Ovary (tissue), 9 donors: Measurements from ENCODE around the gene CHADL. TPM values are rescaled to one million over a fixed set of nuclear protein-coding genes. Genes with fewer than 3 reads are reported as not detected.
"Not testable (repeated sequence)": the region's sequence is repeated elsewhere in the genome, so short reads cannot be mapped to it uniquely, and the experiment has no call there.

Source experiments
- DNase-seq, 5 donors: peaks; one replicate each; pipeline ENCODE4 v3.0.0-alpha.2; 2019 to 2020
- H3K27ac ChIP-seq, 2 donors: fragments of 200-600 bp; one replicate each; pipeline versions ENCODE4 v1.5.1 to v1.8.0; 2019 to 2022
- H3K27me3 ChIP-seq: fragments of 200-600 bp; one replicate; pipeline ENCODE4 v1.8.0; 2022
- H3K36me3 ChIP-seq: fragments of 200-600 bp; sonication (generic); one replicate; pipeline ENCODE4 v1.5.1; 2019
- H3K4me1 ChIP-seq: one replicate; pipeline ENCODE4 v1.8.1; 2013; ENCODE audit warnings: mild to moderate bottlenecking, moderate library complexity; ENCODE audit not compliant: insufficient read depth
- H3K4me3 ChIP-seq: fragments of 200-600 bp; sonication (generic); one replicate; pipeline ENCODE4 v1.5.1; 2017
- H3K9me3 ChIP-seq, 2 donors: fragments of 200-600 bp in 1 of 2; sonication (generic) in 1 of 2; one replicate each; pipeline versions ENCODE4 v1.5.1 to v1.8.1; 2013 to 2019; ENCODE audit warnings: mild to moderate bottlenecking in 1 of 2, moderate library complexity in 1 of 2
- EP300 ChIP-seq: sonication (generic); formaldehyde crosslinking; IDR thresholded peaks from one replicate; pipeline ENCODE4 v1.6.1; 2017; ENCODE audit warnings: antibody characterized with exemption
- POLR2A ChIP-seq: fragments of 450-650 bp; IDR thresholded peaks from one replicate; pipeline ENCODE4 v1.6.1; 2017; ENCODE audit warnings: antibody characterized with exemption, mild to moderate bottlenecking, moderate library complexity
- WGBS, 3 donors: extraction: QIAGEN DNeasy Blood & Tissue Kit in 1 of 3; methylation state at CpG; one replicate each; pipeline versions ENCODE4 v1.1.5 to v1.1.7; 2013 to 2017; 5-methylcytosine and 5-hydroxymethylcytosine counted together
- intact Hi-C, 4 donors: fragments of 100-400 bp; cut with DNase I; formaldehyde crosslinking; loops; one replicate each; pipeline versions ENCODE4 v1.11.0 to v1.15.1; 2022 to 2023
- polyA plus RNA-seq, 2 donors: library from polyadenylated mRNA; stranded (reverse); fragments of 200-250 nt in 1 of 2; fragments of 350-450 nt in 1 of 2; fragmentation: Illumina TruSeq in 1 of 2; extraction: RNeasy Lipid Tissue Mini Kit (QIAGEN cat#74804) in 1 of 2; gene quantifications; one replicate each; pipeline ENCODE4 v1.2.3, GENCODE V29; 2013 to 2014
- total RNA-seq, 7 donors: library from RNA; depleted of rRNA in 2 of 7; stranded (reverse); fragments of >200 nt in 2 of 7; fragmentation: NEBNext Ultra II Directional in 3 of 7; extraction: Animal tissue kit (Norgen Biotek cat#: 25700) in 3 of 7; gene quantifications; one replicate each; pipeline versions ENCODE4 v1.1.0 to v1.2.4, GENCODE V29; 2016 to 2023
- TF ChIP-seq, protein P1 (sequence below), 3 donors: fragments of 450-650 bp in 2 of 3; fragments of 200-600 bp in 1 of 3; IDR thresholded peaks; one replicate each; pipeline versions ENCODE4 v1.5.1 to v1.8.0; 2016 to 2022; ENCODE audit warnings: antibody characterized with exemption in 3 of 3, mild to moderate bottlenecking in 1 of 3
- donor health status: DM: no; HTN: no; CAD: no; lungs with moderate emphysema.
- donor health status: DM: no; HTN: no; CAD: no.
- donor health status: Bipolar disorder and iron deficiency.
- donor health status: DM: yes; HTN: yes; CAD: no.
- donor health status: DM: no; HTN: no; CAD: no.
- donor health status: DM: yes; HTN: yes; CAD: no.

The CHADL gene
- total and polyA plus RNA-seq, 9 donors: 0.08 to 6.2 (median 2.6) TPM

DNA sequence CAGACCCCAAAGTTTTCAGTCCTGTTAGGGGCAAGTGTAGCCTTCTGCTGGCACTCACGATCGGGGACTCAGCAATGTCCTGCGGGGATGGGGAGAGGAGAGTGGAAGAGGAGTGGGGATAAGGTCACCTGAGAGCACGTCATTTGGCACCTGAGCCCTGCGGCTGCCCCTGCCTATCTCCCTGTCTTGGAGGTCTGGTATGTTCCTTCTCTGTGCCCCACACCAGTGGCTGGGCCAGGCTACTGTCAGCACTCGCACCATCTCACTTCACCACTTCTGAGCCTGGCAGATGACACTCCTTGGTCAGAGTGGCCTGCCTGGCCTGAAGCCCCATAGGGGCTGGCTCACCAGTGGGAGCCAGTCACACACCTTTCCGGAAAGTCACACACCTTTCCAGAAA lies 20.1 kb upstream of the CHADL start:
- H3K9me3 ChIP-seq: no peaks in the 10 kb centered on the region
- no peaks in the 10 kb centered on the region for H3K27me3 ChIP-seq
- WGBS, 3 donors: 96 to 98% (median 97%) methylated on average over 7 of the region's 7 CpGs
- H3K36me3 ChIP-seq: no peaks in the 10 kb centered on the region
- no peak overlapping the region for H3K4me3 ChIP-seq
- no peaks in the 10 kb centered on the region for H3K4me1 ChIP-seq
- no peak overlapping the region for H3K27ac ChIP-seq
- DNase-seq: no peak
- intact Hi-C loops: no loop called here
- TF ChIP-seq POLR2A (no peak), EP300 (no peak)
- TF ChIP-seq, protein P1, sequence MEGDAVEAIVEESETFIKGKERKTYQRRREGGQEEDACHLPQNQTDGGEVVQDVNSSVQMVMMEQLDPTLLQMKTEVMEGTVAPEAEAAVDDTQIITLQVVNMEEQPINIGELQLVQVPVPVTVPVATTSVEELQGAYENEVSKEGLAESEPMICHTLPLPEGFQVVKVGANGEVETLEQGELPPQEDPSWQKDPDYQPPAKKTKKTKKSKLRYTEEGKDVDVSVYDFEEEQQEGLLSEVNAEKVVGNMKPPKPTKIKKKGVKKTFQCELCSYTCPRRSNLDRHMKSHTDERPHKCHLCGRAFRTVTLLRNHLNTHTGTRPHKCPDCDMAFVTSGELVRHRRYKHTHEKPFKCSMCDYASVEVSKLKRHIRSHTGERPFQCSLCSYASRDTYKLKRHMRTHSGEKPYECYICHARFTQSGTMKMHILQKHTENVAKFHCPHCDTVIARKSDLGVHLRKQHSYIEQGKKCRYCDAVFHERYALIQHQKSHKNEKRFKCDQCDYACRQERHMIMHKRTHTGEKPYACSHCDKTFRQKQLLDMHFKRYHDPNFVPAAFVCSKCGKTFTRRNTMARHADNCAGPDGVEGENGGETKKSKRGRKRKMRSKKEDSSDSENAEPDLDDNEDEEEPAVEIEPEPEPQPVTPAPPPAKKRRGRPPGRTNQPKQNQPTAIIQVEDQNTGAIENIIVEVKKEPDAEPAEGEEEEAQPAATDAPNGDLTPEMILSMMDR (IDR thresholded peaks at IDR 0.05): no peak

DNA sequence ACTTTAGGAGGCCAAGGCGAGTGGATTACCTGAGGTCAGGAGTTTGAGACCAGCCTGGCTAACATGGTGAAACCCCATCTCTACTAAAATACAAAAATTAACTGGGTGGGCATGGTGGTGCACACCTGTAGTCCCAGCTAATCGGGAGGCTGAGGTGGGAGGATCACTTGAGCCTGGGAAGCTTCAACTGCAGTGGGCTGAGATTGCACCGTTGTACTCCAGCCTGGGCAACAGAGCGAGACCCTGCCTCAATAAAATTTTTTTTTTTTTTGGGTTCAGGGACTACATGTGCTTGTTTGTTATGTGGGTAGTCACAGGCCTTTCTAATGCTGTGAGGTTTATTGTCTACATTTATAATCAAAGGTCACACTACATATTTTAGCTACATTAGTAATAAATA lies 19.0 kb upstream of the CHADL start:
- DNase-seq, H3K27me3 ChIP-seq, H3K4me1 ChIP-seq, intact Hi-C loops, H3K27ac ChIP-seq, H3K4me3 ChIP-seq, H3K9me3 ChIP-seq, H3K36me3 ChIP-seq: not testable (repeated sequence)
- 92 to 98% (median 96%) methylated on average over 4 of the region's 4 CpGs for WGBS, 3 donors

DNA sequence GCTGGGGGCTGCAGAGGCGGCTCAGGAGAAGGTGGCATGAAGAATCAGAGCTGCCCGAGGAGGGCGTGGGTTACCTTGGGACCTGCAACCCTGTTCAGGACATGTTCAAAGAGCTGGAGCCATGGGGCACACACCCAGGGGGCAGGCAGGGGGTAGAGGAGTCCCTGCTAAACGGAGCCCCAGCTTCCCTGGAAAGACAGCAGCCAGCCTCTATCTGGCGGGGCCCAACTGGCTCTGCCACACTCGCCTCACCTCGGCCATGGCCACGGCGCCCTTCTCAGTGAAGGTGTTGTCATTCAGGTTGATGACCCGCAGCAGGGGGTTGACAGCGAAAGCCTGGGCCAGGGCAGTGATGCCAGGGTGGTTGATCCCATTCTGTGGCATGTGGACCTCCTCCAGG lies 17.0 kb upstream of the CHADL start:
- H3K4me3 ChIP-seq: no peak overlapping the region
- TF ChIP-seq EP300: no peak
- TF ChIP-seq POLR2A: no peak
- TF ChIP-seq, protein P1 (IDR thresholded peaks at IDR 0.05): no peak
- H3K27ac ChIP-seq: no peak overlapping the region
- intact Hi-C loops: no loop called here
- H3K9me3 ChIP-seq: no peaks in the 10 kb centered on the region
- no peaks in the 10 kb centered on the region for H3K4me1 ChIP-seq
- no peaks in the 10 kb centered on the region for H3K27me3 ChIP-seq
- DNase-seq: no peak
- no peaks in the 10 kb centered on the region for H3K36me3 ChIP-seq
- 72 to 84% (median 79%) methylated on average over 11 of the region's 11 CpGs for WGBS, 3 donors

DNA sequence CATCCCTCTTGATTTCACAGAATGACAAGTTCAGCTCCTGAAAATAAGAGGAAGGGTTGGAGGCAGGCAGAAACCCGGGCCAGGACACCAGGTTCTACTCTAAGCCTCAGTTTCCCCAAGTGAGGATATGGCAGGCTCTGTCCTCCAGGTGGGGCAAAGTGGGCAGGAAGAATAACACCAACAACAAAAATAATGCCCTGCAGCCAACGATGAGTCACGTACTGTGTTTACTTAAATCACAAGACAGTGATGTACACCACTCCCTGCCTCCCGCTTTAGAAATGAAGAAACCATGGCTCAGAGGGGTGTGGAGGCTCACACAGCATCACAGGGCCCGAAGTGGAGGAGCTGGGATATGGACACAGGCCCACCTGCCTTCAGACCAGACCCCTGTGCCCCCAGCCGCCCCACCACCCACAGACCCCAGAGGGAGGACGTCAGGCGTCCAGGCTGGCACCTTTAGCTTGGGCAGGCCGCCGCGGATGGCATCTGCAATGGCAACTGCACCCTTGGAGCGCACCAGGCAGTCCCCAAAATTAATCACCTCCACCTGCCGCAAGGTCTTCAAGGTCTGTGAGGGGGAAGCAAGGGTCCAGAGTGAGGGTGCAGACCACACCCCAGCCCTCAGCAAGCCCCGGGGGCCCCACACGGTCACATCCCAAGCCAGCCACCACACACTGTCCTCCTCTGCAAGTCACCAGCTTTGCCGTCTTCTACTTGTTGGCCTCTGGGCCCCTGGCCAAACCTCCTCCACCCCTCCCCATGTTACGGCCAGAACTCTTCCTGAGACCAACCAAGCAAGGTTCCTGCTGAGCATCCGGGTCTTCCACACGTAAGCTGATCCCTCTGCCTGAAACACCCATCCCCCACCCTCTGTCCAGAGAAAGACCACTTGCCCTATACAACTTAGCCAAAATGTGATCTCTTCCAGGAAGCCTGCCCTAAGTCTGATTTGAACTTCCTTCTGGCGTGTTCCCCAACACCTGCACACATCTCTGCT lies 15.8 kb upstream of the CHADL start:
- no peak for DNase-seq
- Histone ChIP-seq H3K36me3 (no peaks in the 10 kb centered on the region), H3K4me3 (no peak overlapping the region), H3K27ac (no peak overlapping the region), H3K4me1 (no peaks in the 10 kb centered on the region), H3K27me3 (no peaks in the 10 kb centered on the region), H3K9me3 (no peaks in the 10 kb centered on the region)
- no peak for TF ChIP-seq POLR2A
- TF ChIP-seq, protein P1 (IDR thresholded peaks at IDR 0.05): no peak
- TF ChIP-seq EP300: no peak
- intact Hi-C loops: no loop called here
- 74 to 82% (median 76%) methylated on average over 20 of the region's 20 CpGs for WGBS, 3 donors

DNA sequence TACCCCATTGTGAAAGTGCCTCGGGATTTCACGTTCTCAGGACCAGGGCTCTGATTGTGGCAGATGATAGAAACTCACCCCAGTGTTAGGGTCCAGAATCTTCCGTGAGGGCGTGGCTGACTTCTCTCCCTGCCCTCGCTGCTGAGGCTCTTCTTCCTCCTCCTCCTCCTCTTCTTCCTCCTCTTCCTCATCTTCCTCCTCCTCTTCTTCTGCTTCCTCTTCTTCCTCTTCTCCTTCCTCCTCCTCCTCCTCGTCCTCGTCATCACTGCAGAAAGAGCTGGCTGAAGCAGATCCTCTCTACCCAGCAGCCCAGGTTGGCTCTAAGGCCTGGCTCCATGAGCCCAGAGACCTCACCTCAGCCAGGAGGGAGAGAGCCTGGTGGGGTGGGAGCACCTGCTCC lies 13.5 kb upstream of the CHADL start:
- 90 to 92% (median 91%) methylated on average over 7 of the region's 7 CpGs for WGBS, 3 donors
- intact Hi-C loops: no loop called here
- no peaks in the 10 kb centered on the region for H3K4me1 ChIP-seq
- no peaks in the 10 kb centered on the region for H3K9me3 ChIP-seq
- H3K4me3 ChIP-seq: no peak overlapping the region
- TF ChIP-seq EP300 (no peak), POLR2A (no peak)
- H3K36me3 ChIP-seq: no peaks in the 10 kb centered on the region
- DNase-seq: no peak
- H3K27ac ChIP-seq: no peak overlapping the region
- H3K27me3 ChIP-seq: no peaks in the 10 kb centered on the region
